OCI-M2 (cell line): ENCODE measurements around the gene ASIP.

ENCODE experiments used
- DNase-seq: peaks from one replicate; lab custom pipeline; 2025; ENCODE audit not compliant: unreplicated experiment; lab: John Stamatoyannopoulos, UW

Gene ASIP

GRCh38 chr20:34309691-34310090 is 68.5 kb downstream of the ASIP start:
- no peak for DNase-seq

DNA sequence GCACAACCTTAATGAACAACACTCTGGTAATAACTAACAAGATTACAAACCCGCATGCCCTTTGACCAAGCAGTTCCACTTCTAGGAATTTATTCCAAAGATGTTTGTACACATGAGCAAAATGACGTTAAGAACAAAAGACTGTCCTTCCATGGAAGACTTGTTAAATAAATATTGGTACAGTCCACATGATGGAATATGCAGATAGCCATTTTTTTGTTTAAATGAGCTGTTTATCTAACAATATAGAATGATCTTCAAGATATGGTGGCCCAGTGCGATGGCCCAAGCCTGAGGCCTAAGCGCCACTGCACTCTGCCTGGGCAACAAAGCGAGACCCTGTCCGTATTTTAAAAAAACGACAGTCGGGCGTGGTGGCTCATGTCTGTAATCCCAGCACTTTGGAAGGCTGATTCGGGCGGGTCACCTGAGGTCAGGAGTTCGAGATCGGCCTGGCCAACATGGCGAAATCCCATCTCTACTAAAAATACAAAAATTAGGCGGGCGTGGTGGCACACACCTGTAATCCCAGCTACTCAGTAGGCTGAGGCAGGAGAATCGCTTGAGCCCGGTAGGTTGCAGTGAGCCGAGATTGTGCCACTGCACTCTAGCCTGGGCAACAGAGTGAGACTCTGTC is 69.4 kb downstream of the ASIP start:
- DNase-seq: no peak

- DNase-seq: no peak
These were observed 70.1 kb downstream of the ASIP start for GRCh38 chr20:34311118-34312023.

GRCh38 chr20:34312024-34312460 is 70.8 kb downstream of the ASIP start:
- no peak for DNase-seq

DNA sequence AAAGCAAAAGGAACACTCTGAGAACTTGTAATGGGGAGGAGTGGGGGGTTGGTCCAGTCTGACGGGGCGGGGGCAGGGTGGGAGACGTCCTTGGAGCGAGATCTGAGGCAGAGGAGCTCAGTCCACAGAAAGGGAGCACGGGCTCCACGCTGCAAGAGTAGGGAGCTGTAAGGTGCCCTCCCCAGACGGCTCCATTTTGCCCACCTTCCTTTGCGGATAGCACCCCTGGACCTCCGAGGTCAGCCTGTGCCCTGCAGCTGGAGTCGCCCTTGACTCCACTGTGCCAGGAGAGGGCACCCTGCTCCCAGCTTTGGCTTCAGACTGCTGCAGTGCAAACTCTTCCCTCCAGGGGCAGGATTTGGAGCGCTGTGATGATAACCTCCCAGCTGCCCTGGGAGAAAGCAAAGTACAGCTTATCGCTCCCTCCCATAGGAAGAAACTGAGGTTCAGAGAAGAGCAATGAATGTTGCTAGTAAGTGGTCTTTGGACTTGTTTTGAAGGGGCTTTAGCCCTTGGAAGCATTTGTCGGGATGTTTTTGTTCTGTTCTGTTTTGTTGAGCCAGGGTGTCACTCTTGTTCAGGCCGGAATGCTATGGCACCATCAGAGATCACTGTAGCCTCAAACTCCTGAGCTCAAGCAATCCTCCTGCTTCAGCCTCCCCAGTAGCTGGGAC is 71.5 kb downstream of the ASIP start:
- DNase-seq: peak; percentile 94

GRCh38 chr20:34315236-34315635 is 74.0 kb downstream of the ASIP start:
- DNase-seq: no peak

DNA sequence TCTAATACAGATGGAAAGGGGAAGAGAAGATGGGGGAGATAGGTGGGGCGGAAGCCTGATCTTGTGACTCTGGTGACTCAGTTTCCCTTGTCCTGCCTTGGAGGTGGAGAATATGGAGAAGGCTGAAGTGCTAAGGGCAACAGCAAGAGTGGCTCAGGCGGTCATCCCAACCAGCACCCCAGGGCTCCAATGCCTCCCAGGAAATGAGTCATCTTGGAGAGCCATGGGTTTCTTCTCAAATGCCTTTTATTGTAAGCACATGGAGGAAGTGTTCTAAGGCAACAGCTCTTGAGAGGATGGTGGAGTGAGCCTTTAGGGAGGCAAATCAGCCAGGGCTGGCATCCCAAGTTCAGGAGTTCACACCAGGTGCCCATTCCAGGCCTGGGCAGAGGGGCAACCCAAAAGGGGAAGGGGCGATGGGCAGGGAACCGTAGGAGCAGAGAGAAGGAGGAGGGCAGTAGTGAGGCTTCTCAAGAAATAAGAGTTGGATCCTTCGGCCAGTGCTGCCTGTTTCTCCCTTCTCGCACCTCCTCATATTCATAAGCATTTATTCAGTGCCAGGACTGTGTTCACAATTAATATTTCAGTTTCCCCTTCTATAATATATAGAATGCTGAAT is 75.1 kb downstream of the ASIP start:
- DNase-seq: no peak
